HepG2 (cell line): ENCODE data around the gene ENKUR. TPM values are rescaled to one million over a fixed set of nuclear protein-coding genes. Genes with fewer than 3 reads are reported as not detected.
A peak's percentile ranks its signal among the peaks of the same experiment; 100 is the strongest.

Experiments
- ATAC-seq: fragments of 200-7000 bp; cut with Tn5 transposase; 3 replicates; pipeline ENCODE4 v1.9.1; 2020; ENCODE audit warnings: mild to moderate bottlenecking, moderate library complexity
- BruUV-seq: library from RNA; stranded (reverse); fragments of 400-500 nt; replicated peaks from 2 replicates; lab custom pipeline; 2021; lab: Mats Ljungman, UMichigan
- CTCF ChIA-PET: fragments of 300-600 bp; formaldehyde crosslinking; extraction: SDS; loops from one replicate; lab custom pipeline; 2021; ENCODE audit warnings: low total read pairs, inconsistent platforms, low intra/inter-chr PET ratio; lab: Yijun Ruan, JAX
- POLR2A ChIA-PET: fragments of 350-600 bp; sonication (Branson Sonifier 250); formaldehyde crosslinking; loops from one replicate; lab custom pipeline; 2020; ENCODE audit warnings: antibody characterized with exemption, inconsistent platforms; lab: Yijun Ruan, JAX
- DNase-seq: peaks from one replicate; pipeline ENCODE4 v3.0.0-alpha.2; 2015; ENCODE audit warnings: low spot score
- FAIRE-seq: peaks from 3 replicates; lab custom pipeline; 2011; peaks lifted over from hg19 to GRCh38; lab: Jason Lieb, UNC
- H2AFZ ChIP-seq: one replicate; pipeline ENCODE4 v1.6.1; 2011; ENCODE audit warnings: low read length, inconsistent platforms
- H3K27ac ChIP-seq: fragments of 300-600 bp; 3 replicates; pipeline ENCODE4 v1.8.0; 2011; ENCODE audit warnings: mixed run types, mild to moderate bottlenecking, mixed read lengths, low read length, inconsistent platforms; ENCODE audit not compliant: insufficient read depth; ENCODE audit errors: extremely low read length
- H3K27me3 ChIP-seq, 2 experiments: fragments of 200-600 bp in 1 of 2; 2 replicates in 1 of 2; 3 replicates in 1 of 2; pipeline versions ENCODE4 v1.6.0 to v1.8.0; 2011; ENCODE audit warnings: low read length in 2 of 2, mild to moderate bottlenecking in 2 of 2, moderate library complexity in 2 of 2, inconsistent platforms in 1 of 2; ENCODE audit not compliant: insufficient read depth in 2 of 2, control insufficient read depth in 1 of 2
- H3K36me3 ChIP-seq, 2 experiments: fragments of 200-600 bp in 1 of 2; replicated peaks in 1 of 2; 2 replicates in 1 of 2; 3 replicates in 1 of 2; pipeline versions ENCODE4 v1.5.1 to v1.8.0; 2011; ENCODE audit warnings: low read length in 2 of 2, inconsistent platforms in 1 of 2; ENCODE audit not compliant: insufficient read depth in 2 of 2, control insufficient read depth in 1 of 2
- H3K4me1 ChIP-seq: 2 replicates; pipeline ENCODE4 v1.5.1; 2012; ENCODE audit warnings: low read length, inconsistent platforms; ENCODE audit not compliant: insufficient read depth
- H3K4me2 ChIP-seq: 2 replicates; pipeline ENCODE4 v1.6.0; 2011; ENCODE audit warnings: low read depth, low read length, inconsistent platforms
- H3K4me3 ChIP-seq, 3 experiments: fragments of 200-600 bp in 1 of 3; sonication (generic), shearing (Covaris generic) in 1 of 3; replicated peaks in 1 of 3; 2 replicates each; pipeline ENCODE4 v1.5.1; 2011 to 2016; ENCODE audit warnings: low read length in 3 of 3, inconsistent platforms in 2 of 3, low read depth in 2 of 3, mild to moderate bottlenecking in 2 of 3, control low read depth in 1 of 3, mixed read lengths in 1 of 3; ENCODE audit not compliant: insufficient read depth in 1 of 3
- H3K79me2 ChIP-seq: one replicate; pipeline ENCODE4 v1.6.1; 2011; ENCODE audit warnings: low read length, inconsistent platforms; ENCODE audit not compliant: insufficient read depth
- H3K9ac ChIP-seq: 2 replicates; pipeline ENCODE4 v1.6.0; 2011; ENCODE audit warnings: mild to moderate bottlenecking, low read depth, low read length, inconsistent platforms; ENCODE audit not compliant: insufficient read depth
- H3K9me3 ChIP-seq: 2 replicates; pipeline ENCODE4 v1.5.1; 2012; ENCODE audit warnings: mild to moderate bottlenecking, low read length
- H4K20me1 ChIP-seq: 2 replicates; pipeline ENCODE4 v1.6.0; 2011; ENCODE audit warnings: inconsistent platforms, mild to moderate bottlenecking, low read length, moderate library complexity; ENCODE audit not compliant: insufficient read depth
- CCDC6 ChIP-seq: sonication (generic); formaldehyde crosslinking; IDR thresholded peaks from 2 replicates; pipeline ENCODE4 v1.8.1; 2022; ENCODE audit warnings: mild to moderate bottlenecking, missing genetic modification reagents, moderate library complexity
- CREM ChIP-seq, 2 experiments: sonication (generic) in 1 of 2; formaldehyde crosslinking in 1 of 2; IDR thresholded peaks; 2 replicates each; pipeline versions ENCODE4 v1.4.0 to v1.6.1; 2016 to 2020; ENCODE audit warnings: antibody characterized with exemption in 1 of 2, mild to moderate bottlenecking in 1 of 2, missing genetic modification reagents in 1 of 2
- EED ChIP-seq: sonication (generic); formaldehyde crosslinking; IDR thresholded peaks from 2 replicates; pipeline ENCODE4 v1.5.0; 2020; ENCODE audit warnings: mild to moderate bottlenecking, missing genetic modification reagents
- GLI4 ChIP-seq: sonication (generic); formaldehyde crosslinking; IDR thresholded peaks from 2 replicates; pipeline ENCODE4 v1.5.1; 2020; ENCODE audit warnings: missing genetic modification reagents, mild to moderate bottlenecking, moderate library complexity, borderline replicate concordance
- KDM4B ChIP-seq: sonication (generic); formaldehyde crosslinking; IDR thresholded peaks from 2 replicates; pipeline ENCODE4 v1.4.0; 2020; ENCODE audit warnings: missing genetic modification reagents
- KMT2B ChIP-seq: IDR thresholded peaks from 2 replicates; pipeline ENCODE4 v1.6.1; 2016; ENCODE audit warnings: missing genetic modification reagents, missing compliant biosample characterization
- NCOA1 ChIP-seq: sonication (generic); formaldehyde crosslinking; IDR thresholded peaks from 2 replicates; pipeline ENCODE4 v1.9.0; 2021; ENCODE audit warnings: missing genetic modification reagents
- PLSCR1 ChIP-seq: sonication (generic); formaldehyde crosslinking; IDR thresholded peaks from 2 replicates; pipeline ENCODE4 v1.5.0; 2020; ENCODE audit warnings: missing genetic modification reagents, mild to moderate bottlenecking, borderline replicate concordance
- U2AF2 ChIP-seq: fragments of 200-400 bp; formaldehyde crosslinking; IDR thresholded peaks from 2 replicates; pipeline ENCODE4 v1.6.1; 2017; ENCODE audit warnings: low read depth, mild to moderate bottlenecking, low read length
- ZNF12 ChIP-seq: sonication (generic); formaldehyde crosslinking; IDR thresholded peaks from 2 replicates; pipeline ENCODE4 v1.5.0; 2020; ENCODE audit warnings: missing genetic modification reagents
- ZNF121 ChIP-seq: sonication (generic); formaldehyde crosslinking; IDR thresholded peaks from 2 replicates; pipeline ENCODE4 v1.5.0; 2020; ENCODE audit warnings: mild to moderate bottlenecking, missing genetic modification reagents
- ZNF782 ChIP-seq: sonication (generic); formaldehyde crosslinking; IDR thresholded peaks from 2 replicates; pipeline ENCODE4 v1.4.0; 2020; ENCODE audit warnings: missing genetic modification reagents, mild to moderate bottlenecking, borderline replicate concordance
- in situ Hi-C: cut with HindIII; loops from 2 replicates; pipeline ENCODE4 v1.10.0; 2017; ENCODE audit warnings: low pct_unique_long_range_greater_than_20kb; ENCODE audit not compliant: extremely low pct_ligation_motif_present
- intact Hi-C: fragments of 100-400 bp; cut with micrococcal nuclease; formaldehyde crosslinking; loops from one replicate; pipeline ENCODE4 v1.10.0; 2022; ENCODE audit not compliant: unreplicated experiment
- polyA plus RNA-seq, 8 experiments: library from polyadenylated mRNA; depleted of rRNA in 3 of 8; stranded (reverse) in 7 of 8; unstranded in 1 of 8; fragments of >200 nt; fragmentation: Illumina TruSeq in 4 of 8; extraction: Trizol in 4 of 8; gene quantifications; 2 replicates each; pipeline versions ENCODE4 v1.2.1 to v1.2.3, GENCODE V29; 2011 to 2016; ENCODE audit warnings: low read depth in 4 of 8, missing spikeins in 1 of 8, mixed read lengths in 1 of 8; ENCODE audit not compliant: insufficient read depth in 1 of 8
- total RNA-seq, 5 experiments: library from RNA; depleted of rRNA; stranded (reverse); fragments of >200 nt; fragmentation: Illumina TruSeq; extraction: Trizol; gene quantifications; 2 replicates each; pipeline ENCODE4 v1.2.3, GENCODE V29; 2016; ENCODE audit warnings: low read depth in 1 of 5
- TF ChIP-seq, protein P1 (sequence below): sonication (generic); formaldehyde crosslinking; IDR thresholded peaks from 2 replicates; pipeline ENCODE4 v1.5.0; 2020; ENCODE audit warnings: mild to moderate bottlenecking, missing genetic modification reagents
- TF ChIP-seq, protein P2 (sequence below): sonication (generic); formaldehyde crosslinking; IDR thresholded peaks from 2 replicates; pipeline ENCODE4 v1.4.0; 2020; ENCODE audit warnings: missing genetic modification reagents, borderline replicate concordance
- TF ChIP-seq, protein P3 (sequence below): sonication (generic); formaldehyde crosslinking; IDR thresholded peaks from 2 replicates; pipeline ENCODE4 v1.4.0; 2020; ENCODE audit warnings: low read depth, missing genetic modification reagents
- TF ChIP-seq, protein P4 (sequence below): sonication (generic); formaldehyde crosslinking; IDR thresholded peaks from 2 replicates; pipeline ENCODE4 v1.4.0; 2020; ENCODE audit warnings: mild to moderate bottlenecking, low read depth, missing genetic modification reagents

The ENKUR gene
- total and polyA plus RNA-seq, 2 of the 13 experiments (the other 11 are each of a cell fraction or from before 2014, with no cell fraction given), result 0.15 TPM

DNA sequence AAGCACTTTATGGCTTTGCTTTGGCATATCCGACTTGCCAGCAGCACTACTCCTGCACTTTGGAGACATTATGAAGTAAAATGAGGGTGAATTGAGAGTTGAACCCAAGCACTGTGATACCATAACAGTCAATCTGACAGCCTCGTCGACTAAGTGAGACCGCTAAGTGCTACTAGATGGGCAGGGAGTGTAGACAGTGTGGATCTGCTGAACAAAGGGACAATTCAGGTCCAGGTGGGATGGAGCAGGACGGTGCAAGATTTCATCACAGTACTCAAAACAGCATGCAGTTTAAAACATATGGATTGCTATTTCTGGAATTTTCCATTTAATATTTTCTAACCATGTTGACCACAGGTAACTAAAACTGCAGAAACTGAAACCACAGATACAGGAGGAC lies 42.8 kb downstream of the ENKUR start (continued):
- TF ChIP-seq, protein P1, sequence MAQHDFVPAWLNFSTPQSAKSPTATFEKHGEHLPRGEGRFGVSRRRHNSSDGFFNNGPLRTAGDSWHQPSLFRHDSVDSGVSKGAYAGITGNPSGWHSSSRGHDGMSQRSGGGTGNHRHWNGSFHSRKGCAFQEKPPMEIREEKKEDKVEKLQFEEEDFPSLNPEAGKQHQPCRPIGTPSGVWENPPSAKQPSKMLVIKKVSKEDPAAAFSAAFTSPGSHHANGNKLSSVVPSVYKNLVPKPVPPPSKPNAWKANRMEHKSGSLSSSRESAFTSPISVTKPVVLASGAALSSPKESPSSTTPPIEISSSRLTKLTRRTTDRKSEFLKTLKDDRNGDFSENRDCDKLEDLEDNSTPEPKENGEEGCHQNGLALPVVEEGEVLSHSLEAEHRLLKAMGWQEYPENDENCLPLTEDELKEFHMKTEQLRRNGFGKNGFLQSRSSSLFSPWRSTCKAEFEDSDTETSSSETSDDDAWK (CRISPR knock-in tag), result no peak
- 0 out of 2 replicates have a peak, but pooled peaks have one; percentile 16 for TF ChIP-seq ZNF12
- TF ChIP-seq KMT2B (CRISPR knock-in tag), result no peak

DNA sequence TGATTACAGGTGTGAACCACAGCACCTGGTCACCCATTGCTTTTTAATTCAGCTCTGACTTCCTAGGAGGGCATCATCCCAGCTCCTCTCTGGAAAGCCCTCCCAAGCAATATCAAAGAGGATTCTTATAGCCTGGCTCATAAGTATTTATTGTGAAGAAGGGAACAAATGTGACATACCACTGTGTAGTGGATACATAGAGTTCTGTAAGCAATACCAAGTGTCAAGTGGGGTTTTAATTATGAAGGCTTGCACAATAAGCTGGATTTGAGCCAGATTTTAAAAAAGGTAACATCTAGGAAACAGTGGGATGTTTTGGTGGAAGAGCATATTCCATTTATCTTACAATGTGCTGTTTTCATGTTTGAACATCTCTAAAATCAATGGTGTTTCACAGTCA lies 44.6 kb downstream of the ENKUR start:
- CTCF ChIA-PET, result no interaction called here
- in situ Hi-C loops, result no loop called here
- TF ChIP-seq U2AF2, result no peak
- no peak for TF ChIP-seq ZNF782 (CRISPR knock-in tag)
- TF ChIP-seq CREM (IDR thresholded peaks at IDR 0.05), result no peak
- no peak for TF ChIP-seq CREM (CRISPR knock-in tag; IDR thresholded peaks at IDR 0.05)
- no peak for TF ChIP-seq KDM4B (CRISPR knock-in tag)
- TF ChIP-seq, protein P2, sequence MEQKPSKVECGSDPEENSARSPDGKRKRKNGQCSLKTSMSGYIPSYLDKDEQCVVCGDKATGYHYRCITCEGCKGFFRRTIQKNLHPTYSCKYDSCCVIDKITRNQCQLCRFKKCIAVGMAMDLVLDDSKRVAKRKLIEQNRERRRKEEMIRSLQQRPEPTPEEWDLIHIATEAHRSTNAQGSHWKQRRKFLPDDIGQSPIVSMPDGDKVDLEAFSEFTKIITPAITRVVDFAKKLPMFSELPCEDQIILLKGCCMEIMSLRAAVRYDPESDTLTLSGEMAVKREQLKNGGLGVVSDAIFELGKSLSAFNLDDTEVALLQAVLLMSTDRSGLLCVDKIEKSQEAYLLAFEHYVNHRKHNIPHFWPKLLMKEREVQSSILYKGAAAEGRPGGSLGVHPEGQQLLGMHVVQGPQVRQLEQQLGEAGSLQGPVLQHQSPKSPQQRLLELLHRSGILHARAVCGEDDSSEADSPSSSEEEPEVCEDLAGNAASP, result no peak
- no peak for TF ChIP-seq PLSCR1 (CRISPR knock-in tag)
- no peak for TF ChIP-seq ZNF121 (CRISPR knock-in tag)
- TF ChIP-seq, protein P3, sequence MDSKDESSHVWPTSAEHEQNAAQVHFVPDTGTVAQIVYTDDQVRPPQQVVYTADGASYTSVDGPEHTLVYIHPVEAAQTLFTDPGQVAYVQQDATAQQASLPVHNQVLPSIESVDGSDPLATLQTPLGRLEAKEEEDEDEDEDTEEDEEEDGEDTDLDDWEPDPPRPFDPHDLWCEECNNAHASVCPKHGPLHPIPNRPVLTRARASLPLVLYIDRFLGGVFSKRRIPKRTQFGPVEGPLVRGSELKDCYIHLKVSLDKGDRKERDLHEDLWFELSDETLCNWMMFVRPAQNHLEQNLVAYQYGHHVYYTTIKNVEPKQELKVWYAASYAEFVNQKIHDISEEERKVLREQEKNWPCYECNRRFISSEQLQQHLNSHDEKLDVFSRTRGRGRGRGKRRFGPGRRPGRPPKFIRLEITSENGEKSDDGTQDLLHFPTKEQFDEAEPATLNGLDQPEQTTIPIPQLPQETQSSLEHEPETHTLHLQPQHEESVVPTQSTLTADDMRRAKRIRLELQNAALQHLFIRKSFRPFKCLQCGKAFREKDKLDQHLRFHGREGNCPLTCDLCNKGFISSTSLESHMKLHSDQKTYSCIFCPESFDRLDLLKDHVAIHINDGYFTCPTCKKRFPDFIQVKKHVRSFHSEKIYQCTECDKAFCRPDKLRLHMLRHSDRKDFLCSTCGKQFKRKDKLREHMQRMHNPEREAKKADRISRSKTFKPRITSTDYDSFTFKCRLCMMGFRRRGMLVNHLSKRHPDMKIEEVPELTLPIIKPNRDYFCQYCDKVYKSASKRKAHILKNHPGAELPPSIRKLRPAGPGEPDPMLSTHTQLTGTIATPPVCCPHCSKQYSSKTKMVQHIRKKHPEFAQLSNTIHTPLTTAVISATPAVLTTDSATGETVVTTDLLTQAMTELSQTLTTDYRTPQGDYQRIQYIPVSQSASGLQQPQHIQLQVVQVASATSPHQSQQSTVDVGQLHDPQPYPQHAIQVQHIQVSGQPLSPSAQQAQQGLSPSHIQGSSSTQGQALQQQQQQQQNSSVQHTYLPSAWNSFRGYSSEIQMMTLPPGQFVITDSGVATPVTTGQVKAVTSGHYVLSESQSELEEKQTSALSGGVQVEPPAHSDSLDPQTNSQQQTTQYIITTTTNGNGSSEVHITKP, result no peak
- TF ChIP-seq, protein P4, sequence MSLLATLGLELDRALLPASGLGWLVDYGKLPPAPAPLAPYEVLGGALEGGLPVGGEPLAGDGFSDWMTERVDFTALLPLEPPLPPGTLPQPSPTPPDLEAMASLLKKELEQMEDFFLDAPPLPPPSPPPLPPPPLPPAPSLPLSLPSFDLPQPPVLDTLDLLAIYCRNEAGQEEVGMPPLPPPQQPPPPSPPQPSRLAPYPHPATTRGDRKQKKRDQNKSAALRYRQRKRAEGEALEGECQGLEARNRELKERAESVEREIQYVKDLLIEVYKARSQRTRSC (CRISPR knock-in tag), result no peak
- no peak for TF ChIP-seq NCOA1 (CRISPR knock-in tag)
- TF ChIP-seq GLI4 (CRISPR knock-in tag), result no peak
- TF ChIP-seq EED (CRISPR knock-in tag), result no peak
- TF ChIP-seq CCDC6 (CRISPR knock-in tag), result no peak

More for the DNA sequence above, 44.6 kb downstream of the ENKUR start:
- no peak for DNase-seq
- POLR2A ChIA-PET, result no interaction called here
- Histone ChIP-seq H3K9me3 (no peaks in the 10 kb centered on the region), H2AFZ (no peak overlapping the region), H3K27ac (no peak overlapping the region), H3K4me3 (no peak overlapping the region), H3K27me3 (no peaks in the 10 kb centered on the region), H3K79me2 (no peaks in the 10 kb centered on the region), H3K4me1 (peaks cover 23% of the 10 kb centered on the region), H3K9ac (no peak overlapping the region), H3K4me2 (no peak overlapping the region), H3K36me3 (no peaks in the 10 kb centered on the region), H4K20me1 (no peaks in the 10 kb centered on the region)
- ATAC-seq, result no peak
- intact Hi-C loops, result loop anchor here (5.0 kb wide), 1 partner anchor 46 kb away; the partner anchor contains the start of genes ENKUR and THNSL1
- no peak for FAIRE-seq
- no TSS peak for BruUV-seq
